Thymus (tissue), 11 donors: Measurements from ENCODE around the gene OR8G1. TPM values are rescaled to one million over a fixed set of nuclear protein-coding genes. Genes with fewer than 3 reads are reported as not detected.

Source experiments
- DNase-seq, 9 donors: peaks; one replicate each; pipeline ENCODE4 v3.0.0-alpha.2; 2013; ENCODE audit warnings: low spot score in 9 of 9, low read depth in 6 of 9, missing footprints in 1 of 9
- H3K27ac ChIP-seq, 2 donors: one replicate each; pipeline ENCODE4 v1.5.1; 2013; ENCODE audit warnings: control low read depth in 1 of 2, low read depth in 1 of 2, low read length in 1 of 2, mild to moderate bottlenecking in 1 of 2, moderate library complexity in 1 of 2
- H3K27me3 ChIP-seq, 2 donors: one replicate each; pipeline ENCODE4 v1.5.1; 2013; ENCODE audit warnings: low read length in 1 of 2; ENCODE audit not compliant: control insufficient read depth in 2 of 2, insufficient read depth in 1 of 2
- H3K36me3 ChIP-seq, 2 donors: one replicate each; pipeline ENCODE4 v1.5.1; 2013; ENCODE audit warnings: low read length in 1 of 2, mild to moderate bottlenecking in 1 of 2, moderate library complexity in 1 of 2; ENCODE audit not compliant: control insufficient read depth in 2 of 2, insufficient read depth in 2 of 2
- H3K4me1 ChIP-seq, 2 donors: one replicate each; pipeline ENCODE4 v1.5.1; 2013; ENCODE audit warnings: low read length in 2 of 2; ENCODE audit not compliant: control insufficient read depth in 2 of 2, insufficient read depth in 2 of 2
- H3K4me3 ChIP-seq, 2 donors: one replicate each; pipeline ENCODE4 v1.5.1; 2013; ENCODE audit warnings: low read length in 2 of 2, control low read depth in 1 of 2, mild to moderate bottlenecking in 1 of 2
- H3K9me3 ChIP-seq, 2 donors: one replicate each; pipeline ENCODE4 v1.5.1; 2013; ENCODE audit warnings: low read length in 1 of 2, mild to moderate bottlenecking in 1 of 2; ENCODE audit not compliant: control insufficient read depth in 2 of 2, insufficient read depth in 1 of 2
- WGBS: extraction: QIAGEN DNeasy Blood & Tissue Kit; methylation state at CpG from one replicate; pipeline ENCODE4 v1.1.7; 2013; 5-methylcytosine and 5-hydroxymethylcytosine counted together
- polyA plus RNA-seq: library from polyadenylated mRNA; stranded (reverse); fragments of 200-250 nt; gene quantifications from one replicate; pipeline ENCODE4 v1.2.3, GENCODE V29; 2013
- total RNA-seq: library from RNA; stranded (reverse); fragments of 120-200 nt; gene quantifications from one replicate; pipeline ENCODE4 v1.2.4, GENCODE V29; 2013
- donor health status: healthy.

The OR8G1 gene
- total and polyA plus RNA-seq, 2 donors, result not detected

DNA sequence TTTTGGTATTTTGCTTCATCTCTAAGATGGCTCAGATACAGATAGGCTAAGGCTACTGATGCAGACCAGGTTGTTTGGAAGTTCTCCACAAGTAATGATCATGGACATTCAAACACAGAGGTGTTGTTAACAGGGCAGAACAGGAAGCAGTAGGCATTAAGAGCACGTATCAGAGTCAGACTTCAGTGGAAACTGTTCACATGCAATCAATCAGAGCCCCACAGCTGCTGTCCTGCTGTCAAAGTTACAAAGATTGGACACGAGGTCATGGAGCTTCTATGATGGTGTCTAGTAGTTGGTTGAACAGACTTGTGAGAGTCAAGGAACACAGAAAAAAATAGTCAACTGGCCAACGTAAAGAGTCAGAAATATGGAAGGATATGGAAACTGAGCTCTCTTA is 37.9 kb upstream of the OR8G1 start:
- no peaks in the 10 kb centered on the region for H3K36me3 ChIP-seq
- no peak for DNase-seq
- 82% methylated on average over 3 of the region's 3 CpGs for WGBS
- H3K27me3 ChIP-seq, result no peaks in the 10 kb centered on the region
- H3K4me1 ChIP-seq, result no peaks in the 10 kb centered on the region
- H3K4me3 ChIP-seq, result no peak overlapping the region
- H3K9me3 ChIP-seq, result no peaks in the 10 kb centered on the region
- H3K27ac ChIP-seq, result no peak overlapping the region

- H3K27me3 ChIP-seq, result no peaks in the 10 kb centered on the region
- no peak overlapping the region for H3K27ac ChIP-seq
- no peaks in the 10 kb centered on the region for H3K4me1 ChIP-seq
- no peaks in the 10 kb centered on the region for H3K36me3 ChIP-seq
- no peak overlapping the region for H3K4me3 ChIP-seq
- no peaks in the 10 kb centered on the region for H3K9me3 ChIP-seq
- no peak for DNase-seq
- WGBS, result 97% methylated on average over 5 of the region's 5 CpGs
These were observed 36.9 kb upstream of the OR8G1 start for GRCh38 chr11:124204008-124204407.

DNA sequence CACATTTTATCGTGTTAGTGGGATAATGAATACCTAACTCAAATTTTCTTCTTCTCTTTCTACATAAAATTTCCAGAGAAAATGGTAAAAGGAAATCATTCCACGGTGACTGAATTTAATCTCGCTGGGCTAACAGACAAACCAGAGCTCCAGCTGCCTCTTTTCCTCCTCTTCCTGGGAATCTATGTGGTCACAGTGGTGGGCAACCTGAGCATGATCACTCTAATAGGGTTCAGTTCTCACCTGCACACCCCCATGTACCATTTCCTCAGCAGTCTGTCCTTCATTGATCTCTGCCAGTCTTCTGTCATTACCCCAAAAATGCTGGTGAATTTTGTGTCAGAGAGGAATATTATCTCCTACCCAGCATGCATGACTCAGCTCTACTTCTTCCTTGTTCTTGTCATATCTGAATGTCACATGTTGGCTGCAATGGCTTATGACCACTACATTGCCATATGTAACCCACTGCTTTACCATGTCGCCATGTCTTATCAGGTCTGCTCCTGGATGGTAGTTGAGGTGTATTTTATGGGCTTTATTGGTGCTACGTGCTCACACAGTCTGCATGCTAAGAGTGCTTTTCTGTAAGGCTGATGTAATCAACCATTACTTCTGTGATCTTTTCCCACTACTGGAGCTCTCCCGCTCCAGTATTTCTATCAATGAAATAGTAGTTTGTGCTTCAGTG is 33.6 kb upstream of the OR8G1 start:
- H3K27ac ChIP-seq, result no peak overlapping the region
- H3K4me3 ChIP-seq, result no peak overlapping the region
- H3K27me3 ChIP-seq, result no peaks in the 10 kb centered on the region
- H3K4me1 ChIP-seq, result no peaks in the 10 kb centered on the region
- H3K36me3 ChIP-seq, result no peaks in the 10 kb centered on the region
- 74% methylated on average over 6 of the region's 6 CpGs for WGBS
- DNase-seq, result no peak
- no peaks in the 10 kb centered on the region for H3K9me3 ChIP-seq

DNA sequence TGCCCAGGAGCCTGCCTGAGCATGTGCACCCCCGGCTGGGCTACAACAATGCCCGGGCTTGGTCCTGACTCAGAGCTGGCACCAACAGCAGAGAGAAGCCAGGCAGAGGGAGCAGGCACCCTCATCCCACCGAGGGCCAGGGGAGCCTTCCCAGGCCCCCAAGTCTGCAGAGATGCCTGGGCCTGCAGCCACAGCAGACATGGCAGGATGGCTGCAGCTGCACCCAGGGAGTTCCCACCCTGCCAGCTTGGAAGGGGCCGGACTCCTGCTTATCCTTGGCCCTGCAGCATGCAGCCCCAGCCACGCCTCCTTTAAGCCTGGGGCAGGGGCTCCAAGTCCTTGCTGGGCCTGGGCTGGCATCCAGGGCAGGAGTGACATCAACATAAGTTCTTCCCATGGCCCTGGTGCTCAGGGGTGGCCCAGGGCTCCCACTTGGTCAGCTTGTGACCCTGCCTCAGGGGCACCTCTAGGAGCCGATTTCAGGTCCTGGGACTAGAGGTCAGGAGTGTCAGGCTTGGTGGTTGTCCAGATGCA is 31.0 kb upstream of the OR8G1 start:
- no peak for DNase-seq

GRCh38 chr11:124210421-124210820 is 30.5 kb upstream of the OR8G1 start:
- H3K36me3 ChIP-seq, result no peaks in the 10 kb centered on the region
- no peaks in the 10 kb centered on the region for H3K9me3 ChIP-seq
- DNase-seq, result no peak
- H3K27me3 ChIP-seq, result no peaks in the 10 kb centered on the region
- WGBS, result 94% methylated on average over 5 of the region's 5 CpGs
- H3K4me3 ChIP-seq, result no peak overlapping the region
- no peak overlapping the region for H3K27ac ChIP-seq
- H3K4me1 ChIP-seq, result no peaks in the 10 kb centered on the region

More for the DNA sequence above, 31.0 kb upstream of the OR8G1 start:
- Histone ChIP-seq H3K4me1 (no peaks in the 10 kb centered on the region), H3K9me3 (no peaks in the 10 kb centered on the region), H3K36me3 (no peaks in the 10 kb centered on the region), H3K27me3 (no peaks in the 10 kb centered on the region), H3K4me3 (no peak overlapping the region), H3K27ac (no peak overlapping the region)
- WGBS, result 95% methylated on average over 6 of the region's 6 CpGs

GRCh38 chr11:124211321-124211720 is 29.6 kb upstream of the OR8G1 start:
- no peak overlapping the region for H3K4me3 ChIP-seq
- no peaks in the 10 kb centered on the region for H3K4me1 ChIP-seq
- no peak overlapping the region for H3K27ac ChIP-seq
- H3K27me3 ChIP-seq, result no peaks in the 10 kb centered on the region
- no peaks in the 10 kb centered on the region for H3K9me3 ChIP-seq
- DNase-seq, result no peak
- no peaks in the 10 kb centered on the region for H3K36me3 ChIP-seq

GRCh38 chr11:124214027-124214426 is 26.9 kb upstream of the OR8G1 start:
- Histone ChIP-seq H3K27me3 (no peaks in the 10 kb centered on the region), H3K9me3 (no peaks in the 10 kb centered on the region), H3K36me3 (no peaks in the 10 kb centered on the region), H3K4me3 (no peak overlapping the region), H3K4me1 (no peaks in the 10 kb centered on the region), H3K27ac (no peak overlapping the region)
- 94% methylated on average over 3 of the region's 3 CpGs for WGBS
- no peak for DNase-seq

DNA sequence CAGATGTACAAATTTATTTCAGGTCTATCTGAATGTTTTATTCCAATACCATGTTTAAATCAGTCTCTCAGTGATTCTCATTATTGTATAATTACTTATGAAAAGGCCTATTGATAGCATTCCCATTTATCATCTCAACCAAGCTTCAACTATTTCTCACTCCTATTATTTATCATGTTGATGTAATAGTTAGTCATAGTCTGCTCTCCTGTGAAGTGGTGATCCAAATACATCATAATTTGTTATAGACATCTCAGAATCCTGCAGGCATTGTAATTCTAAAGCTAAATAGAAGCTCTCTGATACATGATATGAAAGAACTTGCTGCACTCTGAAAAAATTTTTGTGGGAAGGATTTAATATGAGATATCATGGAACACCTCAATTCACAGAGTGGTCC is 21.8 kb upstream of the OR8G1 start:
- no peak for DNase-seq
- Histone ChIP-seq H3K4me1 (no peaks in the 10 kb centered on the region), H3K4me3 (no peak overlapping the region), H3K27ac (no peak overlapping the region), H3K36me3 (no peaks in the 10 kb centered on the region), H3K9me3 (no peaks in the 10 kb centered on the region), H3K27me3 (no peaks in the 10 kb centered on the region)

DNA sequence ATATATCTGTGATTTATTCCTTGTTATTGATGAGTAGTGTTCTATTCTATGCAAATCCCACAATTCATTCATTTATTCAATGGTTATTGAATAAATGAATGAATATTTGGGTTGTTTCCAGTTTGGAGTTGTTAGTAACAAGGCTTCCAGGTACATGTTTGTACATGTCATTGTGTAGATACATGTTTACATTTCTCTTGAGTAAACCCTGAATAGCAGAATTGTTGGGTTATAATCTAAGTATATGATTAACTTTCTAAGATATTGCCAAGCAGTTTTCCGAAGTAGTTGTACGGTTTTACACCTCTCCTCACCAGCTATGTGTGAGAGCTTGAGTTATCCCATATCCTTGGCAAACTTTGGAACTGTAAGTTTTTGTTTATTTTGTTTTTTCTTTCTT is 18.5 kb upstream of the OR8G1 start:
- Histone ChIP-seq H3K27ac (no peak overlapping the region), H3K27me3 (no peaks in the 10 kb centered on the region), H3K36me3 (no peaks in the 10 kb centered on the region), H3K4me3 (no peak overlapping the region), H3K9me3 (no peaks in the 10 kb centered on the region), H3K4me1 (no peaks in the 10 kb centered on the region)
- DNase-seq, result no peak
- WGBS, result 97% methylated on average over 2 of the region's 2 CpGs
